HepG2 (cell line): ENCODE data around the gene FUT8.

Source experiments
- CTCF ChIP-seq: sonication (generic); formaldehyde crosslinking; IDR thresholded peaks from 2 replicates; pipeline ENCODE4 v1.5.0; 2020; ENCODE audit warnings: mild to moderate bottlenecking, missing genetic modification reagents, moderate library complexity
- ETV5 ChIP-seq: IDR thresholded peaks from 2 replicates; pipeline ENCODE4 v1.6.1; 2018; ENCODE audit warnings: missing biosample characterization, missing genetic modification reagents, inconsistent platforms, borderline replicate concordance
- JUN ChIP-seq: sonication (generic); formaldehyde crosslinking; IDR thresholded peaks from 2 replicates; pipeline ENCODE4 v1.4.0; 2020; ENCODE audit warnings: mild to moderate bottlenecking, missing genetic modification reagents
- MAFF ChIP-seq: IDR thresholded peaks from 2 replicates; pipeline ENCODE4 v1.6.1; 2011; ENCODE audit warnings: low read depth, low read length, improper control_type of control experiment
- REST ChIP-seq, 2 experiments: IDR thresholded peaks; 2 replicates each; pipeline ENCODE4 v1.6.1; 2011 to 2012; ENCODE audit warnings: low read length in 2 of 2, borderline replicate concordance in 1 of 2, low read depth in 1 of 2, mild to moderate bottlenecking in 1 of 2, moderate library complexity in 1 of 2
- ZNF468 ChIP-seq: sonication (generic); formaldehyde crosslinking; IDR thresholded peaks from 2 replicates; pipeline ENCODE4 v1.8.0; 2022; ENCODE audit warnings: mild to moderate bottlenecking, moderate library complexity, missing genetic modification reagents
- ZNF746 ChIP-seq: sonication (generic); formaldehyde crosslinking; IDR thresholded peaks from 2 replicates; pipeline ENCODE4 v1.8.0; 2022; ENCODE audit warnings: mild to moderate bottlenecking, missing genetic modification reagents

DNA sequence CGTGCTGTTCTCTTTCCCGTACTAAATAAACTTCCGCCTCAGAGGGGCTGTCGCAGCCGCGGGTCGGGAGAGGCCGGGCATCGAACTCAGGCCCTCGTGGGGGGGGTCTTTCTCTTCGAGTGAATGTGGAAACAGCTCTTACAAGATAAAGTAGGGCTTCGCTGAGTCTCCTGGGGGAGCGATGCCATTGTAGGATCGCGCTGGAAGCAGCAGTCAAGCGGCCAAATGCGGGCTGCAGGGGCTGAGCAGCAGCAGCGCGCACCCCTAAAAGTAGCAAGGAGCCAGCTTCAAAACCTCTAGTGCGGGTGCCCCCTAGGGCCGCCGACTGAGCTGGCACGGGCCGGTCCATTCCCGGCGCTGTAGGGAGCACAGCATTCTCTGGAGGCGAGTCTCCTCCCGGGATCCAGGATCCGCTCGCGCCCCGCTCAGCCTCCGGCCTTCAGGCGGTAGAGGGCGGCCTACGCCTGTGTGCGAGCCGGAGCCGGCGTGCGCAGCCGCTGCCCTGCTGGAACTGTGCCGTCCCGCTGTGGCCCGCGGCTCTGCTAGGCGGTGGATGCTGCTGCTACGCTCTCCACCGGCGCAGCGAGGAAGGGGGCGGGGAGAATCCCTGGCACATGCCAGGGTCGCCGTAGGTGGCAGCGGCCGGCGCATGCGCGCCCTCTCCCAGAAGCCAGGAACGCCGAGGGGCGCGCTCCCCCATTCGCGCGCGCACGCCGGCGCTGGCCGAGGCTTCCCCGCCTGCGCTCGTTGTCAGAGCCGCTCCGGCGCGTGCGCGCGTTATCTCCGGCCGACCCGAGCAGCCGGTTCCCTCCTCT, at the start of gene FUT8:
- TF ChIP-seq JUN (no peak), ZNF468 (CRISPR knock-in tag) (0 out of 2 replicates have a peak, but pooled peaks have one; percentile 76), ETV5 (CRISPR knock-in tag) (no peak; the same call in 1 of the 2 replicates), CTCF (peak; percentile 88), REST (IDR thresholded peaks at IDR 0.05; ENCODE audit: borderline replicate concordance in 1 of 2, low read depth in 1 of 2, low read length in 2 of 2) (no peak), MAFF (no peak), ZNF746 (CRISPR knock-in tag) (no peak; the same call in 1 of the 2 replicates)
